Right lobe of liver (tissue), 6 donors: ENCODE results near the gene UNC5B. TPM values are rescaled to one million over a fixed set of nuclear protein-coding genes. Genes with fewer than 3 reads are reported as not detected.
A peak's percentile ranks its signal among the peaks of the same experiment; 100 is the strongest.

Experiments
- ATAC-seq, 4 donors: fragments of 200-7000 bp; cut with Tn5 transposase; one replicate each; pipeline ENCODE4 v1.9.1; 2020; ENCODE audit warnings: mild to moderate bottlenecking in 4 of 4, moderate library complexity in 4 of 4
- DNase-seq, 3 donors: peaks; one replicate each; pipeline ENCODE4 v3.0.0-alpha.2; 2020
- H3K27ac ChIP-seq, 3 donors: fragments of 200-600 bp; one replicate each; pipeline ENCODE4 v1.8.0; 2022
- H3K27me3 ChIP-seq, 2 donors: fragments of 200-600 bp; one replicate each; pipeline ENCODE4 v1.8.0; 2022
- H3K36me3 ChIP-seq, 4 donors: fragments of 200-600 bp; sonication (generic) in 1 of 4; one replicate each; pipeline versions ENCODE4 v1.5.1 to v1.8.0; 2017 to 2022; ENCODE audit warnings: control low read depth in 1 of 4
- H3K4me1 ChIP-seq, 4 donors: fragments of 200-600 bp; sonication (generic) in 1 of 4; one replicate each; pipeline versions ENCODE4 v1.5.1 to v1.8.0; 2017 to 2022; ENCODE audit warnings: control low read depth in 1 of 4
- H3K4me3 ChIP-seq, 3 donors: fragments of 200-600 bp; one replicate each; pipeline ENCODE4 v1.8.0; 2022
- H3K9me3 ChIP-seq, 4 donors: fragments of 200-600 bp; sonication (generic) in 1 of 4; one replicate each; pipeline versions ENCODE4 v1.5.1 to v1.8.0; 2017 to 2022; ENCODE audit warnings: control low read depth in 1 of 4
- CTCF ChIP-seq, 4 donors: fragments of 200-600 bp in 3 of 4; fragments of 450-650 bp in 1 of 4; IDR thresholded peaks; one replicate each; pipeline versions ENCODE4 v1.5.1 to v1.8.0; 2016 to 2022; ENCODE audit warnings: antibody characterized with exemption in 4 of 4, mild to moderate bottlenecking in 2 of 4
- POLR2A ChIP-seq: fragments of 450-650 bp; IDR thresholded peaks from one replicate; pipeline ENCODE4 v1.6.1; 2017; ENCODE audit warnings: antibody characterized with exemption, mild to moderate bottlenecking
- WGBS: methylation state at CpG from one replicate; pipeline ENCODE4 v1.1.6; 2018; ENCODE audit warnings: low coverage, low lambda C conversion rate; ENCODE audit not compliant: insufficient coverage; ENCODE audit errors: missing lambda C conversion rate; 5-methylcytosine and 5-hydroxymethylcytosine counted together
- intact Hi-C, 2 donors: fragments of 100-400 bp; cut with DNase I; formaldehyde crosslinking; loops; one replicate each; pipeline versions ENCODE4 v1.11.2 to v1.14.1; 2022
- total RNA-seq, 6 experiments: library from RNA; depleted of rRNA in 2 of 6; stranded (reverse); fragments of >200 nt in 2 of 6; fragmentation: NEBNext Ultra II Directional in 3 of 6; extraction: Animal tissue kit (Norgen Biotek cat#: 25700) in 3 of 6; gene quantifications; one replicate each; pipeline versions ENCODE4 v1.1.0 to v1.2.4, GENCODE V29; 2016 to 2023
- donor health status: DM: no; HTN: yes; CAD: no.
- donor health status: DM: no; HTN: no; CAD: no.
- donor health status: DM: no; HTN: no; CAD: no.
- donor health status: DM: no; HTN: yes; CAD: no.
- donor health status: DM: no; HTN: yes; CAD: no.

The UNC5B gene
- total RNA-seq, 6 experiments from 2014 or later: 1.0 to 6.2 (median 2.1) TPM

GRCh38 chr10:71283410-71283809 lies 71.0 kb downstream of the UNC5B start:
- H3K4me1 ChIP-seq: no peaks in the 10 kb centered on the region
- no peaks in the 10 kb centered on the region for H3K9me3 ChIP-seq
- H3K36me3 ChIP-seq: no peaks in the 10 kb centered on the region
- H3K27ac ChIP-seq: no peak overlapping the region
- ATAC-seq: no peak
- intact Hi-C loops: loop anchor here (5.0 to 10.0 kb wide), 2 partner anchors 349 to 356 kb away; no protein-coding TSS in a partner anchor
- DNase-seq: no peak
- TF ChIP-seq POLR2A (no peak), CTCF (IDR thresholded peaks at IDR 0.05) (no peak)
- H3K27me3 ChIP-seq: no peaks in the 10 kb centered on the region
- H3K4me3 ChIP-seq: no peak overlapping the region
- WGBS: 85% methylated on average over 3 of the region's 6 CpGs

GRCh38 chr10:71283876-71284275 lies 71.5 kb downstream of the UNC5B start:
- no peaks in the 10 kb centered on the region for H3K27me3 ChIP-seq
- ATAC-seq (no peak), DNase-seq (no peak)
- H3K9me3 ChIP-seq: no peaks in the 10 kb centered on the region
- H3K4me1 ChIP-seq: no peaks in the 10 kb centered on the region
- no peaks in the 10 kb centered on the region for H3K36me3 ChIP-seq
- no peak overlapping the region for H3K27ac ChIP-seq
- H3K4me3 ChIP-seq: no peak overlapping the region
- intact Hi-C loops: loop anchor here (5.0 to 10.0 kb wide), 2 partner anchors 349 to 357 kb away; no protein-coding TSS in a partner anchor
- WGBS: 56% methylated on average over 6 of the region's 10 CpGs
- TF ChIP-seq POLR2A (no peak), CTCF (IDR thresholded peaks at IDR 0.05) (no peak)

- Histone ChIP-seq H3K27me3 (no peaks in the 10 kb centered on the region), H3K4me1 (peaks cover 0 to 3% (median 0%) of the 10 kb centered on the region in 4 donors), H3K27ac (no peak overlapping the region), H3K9me3 (no peaks in the 10 kb centered on the region), H3K36me3 (no peaks in the 10 kb centered on the region), H3K4me3 (no peak overlapping the region)
- ATAC-seq (no peak), DNase-seq (no peak)
- TF ChIP-seq POLR2A (no peak), CTCF (IDR thresholded peaks at IDR 0.05) (no peak)
- WGBS: 69% methylated on average over 3 of the region's 19 CpGs
- intact Hi-C loops: loop anchor here (5.0 to 10.0 kb wide), 2 partner anchors 350 to 357 kb away; no protein-coding TSS in a partner anchor
These were observed 72.3 kb downstream of the UNC5B start for GRCh38 chr10:71284544-71285179.

- H3K36me3 ChIP-seq: no peaks in the 10 kb centered on the region
- intact Hi-C loops: loop anchor here in 1 of 2 donors (10.0 kb wide), 1 partner anchor 350 kb away; no protein-coding TSS in a partner anchor
- no peaks in the 10 kb centered on the region for H3K9me3 ChIP-seq
- H3K27me3 ChIP-seq: no peaks in the 10 kb centered on the region
- peaks cover 0 to 8% (median under 1%) of the 10 kb centered on the region in 4 donors for H3K4me1 ChIP-seq
- H3K27ac ChIP-seq: no peak overlapping the region
- TF ChIP-seq POLR2A (no peak), CTCF (IDR thresholded peaks at IDR 0.05) (peak; percentile 59 to 79 (median 72))
- no peak overlapping the region for H3K4me3 ChIP-seq
- WGBS: 53% methylated on average over 3 of the region's 11 CpGs
- ATAC-seq (peak; percentile 71 to 82 (median 76)), DNase-seq (peak in 2 of 3 donors; percentile 42 to 62)
These were observed 72.8 kb downstream of the UNC5B start for GRCh38 chr10:71285180-71285545.
